Effector CD8-positive, alpha-beta T cell (primary cell): ENCODE measurements around the gene KYNU.

Source experiments
- DNase-seq: peaks from one replicate; lab custom pipeline; 2025; lab: John Stamatoyannopoulos, UW

The KYNU gene

DNA sequence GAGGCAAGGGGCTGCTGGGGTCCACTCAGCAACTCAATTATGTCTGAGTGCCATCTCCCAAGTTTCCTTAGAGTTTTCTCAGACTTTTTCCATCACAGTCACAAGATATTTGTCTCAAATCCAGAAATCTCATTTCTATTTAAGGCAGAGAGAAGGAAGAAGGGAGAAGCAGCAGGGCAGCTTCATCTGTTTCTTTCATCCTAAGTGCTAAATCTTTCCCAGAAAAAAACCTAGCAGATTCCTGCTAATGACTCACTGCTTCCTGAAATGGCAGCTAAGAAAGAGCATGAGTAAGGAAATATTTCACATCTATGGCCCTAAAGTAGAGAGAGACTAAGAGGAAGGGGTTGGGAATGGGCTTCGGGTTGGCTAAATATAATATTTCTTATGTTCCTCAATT, 88.0 kb downstream of the KYNU start:
- DNase-seq = no peak

DNA sequence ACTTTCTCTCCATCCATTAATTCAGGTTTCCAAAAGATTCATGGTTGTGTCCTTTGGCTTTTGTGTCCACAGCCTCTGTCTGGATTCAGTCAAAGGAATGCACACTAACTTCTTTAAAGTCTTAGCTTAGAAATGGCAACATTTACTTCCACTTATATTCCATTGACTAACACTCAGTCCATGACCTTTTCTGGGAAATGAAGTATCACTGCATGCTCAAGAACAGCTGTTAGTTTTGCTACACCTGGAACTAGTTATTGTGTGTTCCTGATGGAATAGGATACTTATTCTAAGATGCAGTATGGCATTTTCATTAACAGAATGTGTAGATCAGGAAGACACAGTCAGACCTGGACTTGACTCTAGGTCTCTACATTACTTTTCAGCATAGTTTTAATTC, 88.8 kb downstream of the KYNU start:
- DNase-seq = no peak

DNA sequence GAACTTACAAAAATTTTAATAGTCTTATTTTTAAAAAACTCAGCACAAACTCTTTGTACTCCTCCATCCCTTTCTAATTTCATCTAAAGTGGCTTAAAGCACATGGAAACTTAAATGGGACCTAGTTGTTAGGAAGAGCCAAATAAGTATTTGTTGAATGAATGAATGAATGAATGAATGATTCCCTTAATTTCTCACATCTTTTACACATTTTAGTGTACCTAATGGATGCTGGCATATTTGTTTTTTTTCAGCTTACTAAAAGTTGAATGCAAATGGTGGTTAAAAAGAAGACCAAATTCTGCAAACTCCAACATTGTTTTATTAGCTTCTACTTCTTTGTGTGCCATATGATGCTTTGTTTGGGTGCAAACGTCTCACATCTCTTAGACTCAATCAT, 89.6 kb downstream of the KYNU start:
- DNase-seq = no peak

DNA sequence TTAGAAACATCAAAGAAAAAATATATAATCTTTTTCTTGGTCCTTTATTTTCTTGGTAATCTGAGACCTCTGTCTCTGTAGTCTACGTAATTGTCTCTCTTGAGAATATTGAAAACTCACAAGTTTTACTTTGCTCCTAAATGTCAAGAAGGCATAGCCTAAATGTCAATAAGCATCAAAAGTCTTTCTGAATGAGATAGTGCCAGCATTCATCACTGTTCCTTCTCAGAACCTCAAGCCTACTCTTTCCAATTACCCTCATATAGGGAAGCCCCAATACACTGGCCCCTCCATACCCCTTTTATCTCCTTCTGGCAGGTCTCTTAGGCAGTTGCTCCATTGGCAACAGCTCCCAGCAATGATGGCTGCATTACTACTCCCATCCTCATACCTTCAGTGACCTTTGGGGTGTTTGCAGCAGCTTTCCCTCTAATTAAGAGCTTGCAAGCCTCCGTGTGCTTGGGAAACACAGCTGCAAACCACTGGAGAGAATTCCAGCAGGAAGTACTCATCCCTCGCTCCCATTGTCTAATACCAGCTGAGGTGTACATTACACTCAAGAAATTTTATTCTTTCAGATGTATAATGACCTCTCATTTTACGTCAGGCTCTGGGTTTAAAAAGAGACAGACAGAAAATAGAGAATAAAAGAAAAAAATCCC, 95.8 kb downstream of the KYNU start:
- DNase-seq = no peak

DNA sequence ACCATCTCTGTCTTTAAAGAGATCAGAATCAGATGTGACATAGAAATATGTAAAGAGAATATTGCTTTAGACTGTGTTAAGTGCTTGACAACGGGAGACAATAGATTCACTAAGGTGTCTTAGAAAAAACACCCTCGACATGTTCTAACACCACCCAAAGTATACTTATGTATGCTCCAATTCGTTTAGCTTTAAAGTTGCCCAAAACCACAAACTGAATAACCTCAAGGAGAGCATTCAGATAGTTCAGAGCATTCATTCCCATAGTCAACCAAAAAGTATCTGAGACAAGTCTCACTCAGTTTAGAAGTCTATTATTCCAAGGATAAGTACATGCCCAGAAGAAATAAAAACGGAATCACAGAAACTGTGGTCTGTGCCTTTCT, 96.4 kb downstream of the KYNU start:
- no peak for DNase-seq

DNA sequence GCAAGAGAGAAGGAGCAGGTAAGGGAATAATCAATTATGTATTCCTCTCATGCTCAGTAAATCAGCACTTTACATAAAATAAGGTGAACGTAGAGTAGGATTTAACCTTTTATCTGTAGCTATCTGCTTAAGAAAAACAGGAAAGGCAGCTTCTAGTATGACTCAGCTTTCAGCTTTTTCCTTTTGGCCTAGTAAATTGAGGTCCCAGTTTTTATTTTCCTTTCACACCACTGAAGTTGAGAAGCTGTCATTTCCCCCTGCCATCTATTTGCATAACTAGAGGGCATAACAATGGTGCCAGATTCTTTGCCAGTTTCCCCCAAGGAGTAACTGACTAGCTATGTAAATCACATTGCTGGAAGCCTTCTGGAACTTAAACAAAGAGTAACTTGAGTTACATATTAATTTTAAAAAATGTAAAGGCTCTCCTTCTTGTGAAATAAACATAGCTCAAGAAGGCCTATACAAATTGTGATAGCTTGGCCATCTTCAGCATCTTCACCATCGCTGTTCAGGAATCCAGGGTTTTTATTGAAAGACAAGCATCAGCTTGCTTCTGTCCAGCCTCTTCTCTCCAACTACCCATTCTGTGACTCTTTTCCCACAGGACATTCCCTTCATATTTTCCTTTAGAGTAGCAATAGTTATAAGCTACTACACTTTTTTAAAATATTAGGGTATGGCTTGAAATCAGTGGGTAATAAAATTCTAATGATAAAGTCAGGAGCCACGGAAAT, 97.0 kb downstream of the KYNU start:
- DNase-seq = no peak

DNA sequence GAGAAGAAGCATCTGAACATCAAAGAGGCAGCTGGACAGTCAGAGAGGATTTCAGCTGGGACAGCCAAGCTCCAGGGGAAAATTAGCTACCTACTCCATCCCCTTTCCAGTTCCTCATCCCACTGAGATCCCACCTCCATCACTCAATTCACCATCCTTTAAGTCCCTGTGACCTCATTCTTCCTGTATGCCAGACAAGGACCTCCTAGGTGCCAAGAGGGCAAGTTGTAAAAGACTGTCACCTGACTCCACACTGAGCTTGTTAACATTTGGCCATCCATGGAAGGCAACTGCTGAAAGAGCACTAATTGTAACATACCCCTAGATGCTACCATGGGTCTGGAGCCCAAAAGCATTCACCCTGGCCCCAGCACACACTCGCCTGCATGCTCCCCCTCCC, 97.8 kb downstream of the KYNU start:
- DNase-seq = no peak

DNA sequence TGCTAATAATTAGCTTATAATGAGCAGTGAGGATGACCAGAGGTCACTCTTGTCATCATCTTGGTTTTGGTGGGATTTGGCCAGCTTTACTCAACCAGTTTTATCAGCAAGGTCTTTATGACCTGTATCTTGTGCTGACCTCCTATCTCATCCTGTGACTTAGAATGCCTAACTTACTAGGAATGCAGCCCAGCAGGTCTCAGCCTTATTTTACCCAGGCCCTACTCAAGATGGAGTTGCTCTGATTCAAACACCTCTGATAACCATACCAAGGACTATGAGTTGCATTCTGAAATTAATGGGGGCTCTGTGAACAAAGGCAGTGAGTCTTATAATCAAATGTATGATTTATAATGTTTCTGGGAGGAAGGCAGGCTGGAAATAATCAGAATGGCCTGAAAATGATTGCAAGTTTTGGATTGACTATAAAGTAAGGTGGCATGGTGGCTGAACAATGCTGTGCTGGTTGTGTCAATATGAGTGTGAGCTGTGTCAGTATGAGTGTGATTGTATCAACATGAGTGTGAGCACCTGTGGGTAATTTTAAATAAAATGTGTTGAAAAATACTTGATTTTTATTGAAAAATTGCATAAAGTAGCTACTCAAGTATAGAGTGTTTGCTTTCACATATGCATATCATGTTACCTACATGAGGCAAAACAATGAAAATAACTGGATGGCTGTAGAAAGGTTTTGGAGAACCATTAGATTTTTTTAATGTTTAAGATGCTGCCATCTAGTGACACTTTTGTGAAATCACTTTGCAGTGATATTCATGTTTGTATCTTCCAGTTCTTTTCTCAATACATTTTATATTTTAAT, 103.0 kb downstream of the KYNU start:
- no peak for DNase-seq

DNA sequence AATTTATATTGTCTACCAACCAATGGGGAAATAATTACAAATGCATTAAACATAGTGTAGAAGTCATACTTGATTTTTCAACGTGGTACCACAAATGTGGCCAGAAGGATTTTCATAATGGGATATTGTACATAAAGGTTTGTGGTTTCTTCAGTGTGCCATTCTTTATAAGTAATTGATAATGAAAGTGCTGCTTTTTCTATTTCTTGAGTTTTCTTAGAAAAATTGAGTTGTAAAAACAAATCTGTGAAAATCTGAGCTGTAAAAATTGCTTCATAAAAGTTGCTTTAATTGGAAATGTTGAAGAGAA, 103.6 kb downstream of the KYNU start:
- DNase-seq = no peak

DNA sequence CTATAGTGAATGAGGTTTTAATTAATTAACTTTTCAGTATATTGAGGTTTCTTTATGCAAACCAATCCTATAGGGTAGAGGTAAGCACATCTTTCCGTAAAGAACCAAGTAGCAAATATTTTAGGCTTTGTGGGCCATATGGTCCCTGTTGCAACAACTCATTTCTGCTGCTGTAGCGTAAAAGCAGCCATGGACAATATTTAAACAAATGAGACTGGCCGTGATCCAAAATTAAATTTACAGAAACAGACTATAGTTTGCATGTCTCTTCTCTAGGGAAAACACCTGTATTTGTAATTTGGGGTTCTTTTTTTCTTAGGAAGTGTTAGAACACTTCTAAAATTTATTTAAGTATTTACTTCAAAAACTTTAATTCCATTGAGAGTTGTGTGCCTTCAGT, 104.3 kb downstream of the KYNU start:
- no peak for DNase-seq

DNA sequence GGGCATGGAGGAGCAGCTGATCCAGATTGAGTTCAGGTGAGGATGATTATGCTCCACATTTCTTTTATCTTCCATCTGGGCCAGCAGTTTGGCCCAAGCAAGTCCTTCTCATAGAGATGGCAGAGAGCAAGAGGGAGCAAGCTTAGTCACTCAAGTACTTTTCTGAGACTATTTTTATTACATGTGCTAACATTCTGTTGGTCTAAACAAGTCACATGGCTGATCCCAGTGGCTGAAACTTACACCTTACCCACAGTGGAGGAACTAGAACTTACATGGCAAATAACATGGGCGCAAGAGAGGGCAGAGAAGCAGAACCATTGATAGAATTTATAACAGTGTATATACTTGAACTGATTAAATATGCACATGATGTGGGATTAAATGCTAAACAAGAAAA, 105.7 kb downstream of the KYNU start:
- DNase-seq = no peak

DNA sequence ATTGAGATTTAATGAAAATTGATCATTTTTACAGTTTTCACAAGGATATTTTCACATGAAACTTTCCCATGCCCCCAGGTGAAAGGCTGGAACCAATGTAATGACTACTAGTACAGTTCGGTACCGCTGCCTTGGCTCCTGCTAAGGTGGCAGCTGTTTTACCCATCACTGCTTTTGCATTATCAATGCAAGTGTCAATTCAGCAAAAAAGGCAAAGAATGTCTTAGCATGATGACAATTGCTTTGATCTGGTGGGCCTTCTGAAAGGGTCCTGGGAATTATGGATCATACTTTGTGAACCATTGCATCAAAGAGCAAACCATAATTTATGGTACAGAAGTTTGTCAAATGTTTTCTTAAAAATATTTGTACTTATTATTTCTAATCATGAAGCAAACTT, 107.2 kb downstream of the KYNU start:
- DNase-seq = no peak

DNA sequence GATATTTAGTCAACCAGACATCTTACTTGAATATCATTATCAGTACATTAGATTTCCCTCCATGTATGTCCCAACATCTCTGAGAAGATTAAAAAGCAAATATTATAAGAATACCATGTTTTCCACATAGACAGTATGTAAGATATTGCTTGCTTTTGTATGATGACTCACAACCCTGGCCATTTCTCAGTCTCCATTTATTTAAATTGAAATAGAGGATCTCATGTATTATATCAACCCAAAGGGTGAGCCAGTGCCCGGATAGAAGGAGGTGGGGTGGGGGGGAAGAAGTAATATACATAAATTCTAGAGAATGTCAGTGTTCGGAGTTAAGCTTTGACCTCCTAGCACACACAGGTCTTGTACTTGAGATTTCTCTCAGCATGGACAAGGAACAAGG, 109.6 kb downstream of the KYNU start:
- no peak for DNase-seq

DNA sequence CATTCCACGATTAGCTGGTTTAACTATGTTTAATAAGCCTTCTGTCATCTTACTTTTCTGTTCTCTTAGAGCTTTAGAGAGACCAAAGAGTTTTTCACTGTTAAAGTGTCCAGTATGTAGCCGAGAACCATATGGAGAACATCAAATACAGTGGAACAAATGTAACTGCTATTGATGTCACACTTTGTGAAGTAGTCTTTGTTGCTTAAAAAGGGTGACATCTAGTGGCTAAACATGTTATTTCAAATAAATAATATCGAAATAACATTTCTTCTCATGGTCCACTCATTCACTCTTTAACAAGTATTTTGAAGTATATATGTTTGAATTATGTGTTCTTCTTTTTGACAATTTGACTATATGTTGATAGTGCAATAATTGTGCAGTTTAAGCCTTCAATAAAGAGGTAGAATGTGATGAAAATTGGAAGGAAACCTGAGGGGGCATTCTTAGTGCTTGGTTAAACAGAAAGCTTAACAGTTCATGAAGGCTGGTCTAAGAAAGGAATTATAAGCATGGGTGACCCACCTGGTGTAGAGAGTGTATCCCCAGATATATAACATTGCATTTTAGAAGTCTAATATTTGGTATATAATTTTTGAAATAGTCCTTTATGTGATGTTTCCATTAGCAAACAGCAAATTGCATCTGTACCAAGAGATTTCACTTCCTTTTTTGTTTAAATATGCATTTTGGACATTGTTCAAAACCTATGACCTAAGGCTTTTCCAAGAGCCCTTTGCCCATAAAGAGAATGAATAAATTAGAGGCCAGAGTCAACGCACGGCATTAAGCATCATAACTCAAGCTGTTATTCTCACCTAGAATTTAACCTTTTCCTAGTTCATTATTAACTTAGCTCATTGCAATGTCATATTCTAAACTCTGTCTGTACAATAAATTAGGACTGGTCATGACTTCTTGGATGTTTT, 112.1 kb downstream of the KYNU start:
- DNase-seq = no peak

DNA sequence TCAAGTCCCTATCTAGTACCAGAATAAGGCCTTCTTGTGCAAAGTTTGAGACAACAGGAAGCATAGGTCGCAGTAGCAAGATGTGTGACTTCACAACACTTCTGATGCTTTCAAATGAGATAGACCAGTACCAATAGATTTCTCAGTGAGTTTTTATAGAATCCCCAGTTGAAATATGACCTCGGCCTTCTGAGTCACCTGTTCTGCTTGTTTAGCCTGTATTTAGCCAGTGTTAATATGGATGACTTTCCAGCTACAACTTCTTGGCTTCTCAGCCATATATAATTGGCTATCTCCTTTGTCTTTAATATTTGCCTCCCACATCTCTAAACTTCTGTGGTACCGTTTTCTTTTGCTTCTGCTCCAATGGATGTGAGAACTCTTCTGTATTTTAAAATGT, 113.8 kb downstream of the KYNU start:
- DNase-seq = no peak

DNA sequence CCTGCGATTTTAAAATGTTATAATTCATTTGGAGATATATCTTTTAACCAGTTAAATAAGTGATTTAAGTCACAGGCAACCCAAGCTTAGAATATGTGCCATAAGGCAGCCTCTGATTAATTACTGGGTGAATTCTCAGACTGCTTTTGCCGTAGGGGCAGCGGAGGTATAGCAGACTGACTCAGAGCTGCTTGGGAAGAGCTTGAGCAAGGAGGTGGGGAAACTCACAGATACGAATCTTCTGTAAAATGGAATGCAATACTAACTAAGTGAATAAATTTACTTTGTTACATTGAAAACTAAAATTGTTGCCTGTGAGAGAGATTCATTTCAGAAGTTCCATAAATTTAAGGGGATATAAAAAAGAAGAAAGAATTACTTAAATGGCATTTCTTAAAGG, 115.4 kb downstream of the KYNU start:
- no peak for DNase-seq

DNA sequence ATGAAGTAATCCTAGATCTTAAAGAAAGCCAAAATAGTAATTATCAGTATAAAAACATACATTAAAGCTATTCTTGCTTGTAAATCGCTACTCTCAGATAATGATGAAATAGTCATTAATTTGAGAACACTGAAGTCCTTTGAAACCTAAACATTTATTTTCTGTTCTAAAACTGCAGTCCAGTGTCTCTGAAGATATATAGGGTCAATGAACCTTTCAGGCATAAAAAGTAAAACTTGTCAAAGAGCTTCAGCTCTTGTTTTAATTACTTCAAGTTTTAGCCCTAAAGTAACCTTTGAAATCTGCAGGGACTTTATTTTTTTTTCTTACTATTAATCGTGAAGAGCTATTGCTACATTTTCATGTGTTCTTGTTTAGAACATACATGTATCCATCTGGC, 116.3 kb downstream of the KYNU start:
- DNase-seq = no peak

DNA sequence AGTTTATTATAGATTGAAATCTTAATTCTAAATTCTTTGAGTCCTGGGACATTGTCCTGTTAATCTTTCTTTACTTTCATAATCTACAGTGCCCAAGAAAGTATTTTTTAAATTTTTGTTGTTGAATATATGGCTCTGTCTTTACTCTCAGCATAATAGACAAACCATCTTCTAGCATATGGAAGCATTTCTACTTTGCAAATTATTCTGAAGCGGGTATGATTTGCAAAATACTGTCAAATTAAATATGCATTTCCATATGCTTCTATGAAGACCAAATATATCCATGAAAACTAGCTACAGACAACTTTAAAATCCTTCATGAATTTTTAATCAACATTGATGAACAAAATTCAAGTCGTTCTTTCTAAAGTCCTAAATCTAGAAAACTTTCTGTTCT, 117.2 kb downstream of the KYNU start:
- no peak for DNase-seq

DNA sequence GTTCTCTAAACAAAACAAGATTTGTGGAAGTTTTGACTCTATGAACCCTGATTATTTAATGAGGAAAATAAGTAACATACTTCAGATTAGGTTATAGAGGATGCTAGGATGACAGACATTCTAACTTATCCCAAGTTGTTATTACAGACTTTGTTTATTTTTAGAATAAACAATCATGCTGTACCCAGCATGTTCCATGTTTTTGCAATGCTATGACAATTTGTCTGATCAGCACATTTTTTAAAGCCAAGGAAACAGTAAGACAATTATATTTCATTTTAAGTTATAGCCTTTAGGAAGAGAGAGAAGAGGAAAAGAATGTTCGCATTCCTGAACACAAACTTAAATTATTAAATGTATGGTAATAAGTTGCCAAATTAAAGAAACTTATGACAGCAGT, 119.8 kb downstream of the KYNU start:
- no peak for DNase-seq

DNA sequence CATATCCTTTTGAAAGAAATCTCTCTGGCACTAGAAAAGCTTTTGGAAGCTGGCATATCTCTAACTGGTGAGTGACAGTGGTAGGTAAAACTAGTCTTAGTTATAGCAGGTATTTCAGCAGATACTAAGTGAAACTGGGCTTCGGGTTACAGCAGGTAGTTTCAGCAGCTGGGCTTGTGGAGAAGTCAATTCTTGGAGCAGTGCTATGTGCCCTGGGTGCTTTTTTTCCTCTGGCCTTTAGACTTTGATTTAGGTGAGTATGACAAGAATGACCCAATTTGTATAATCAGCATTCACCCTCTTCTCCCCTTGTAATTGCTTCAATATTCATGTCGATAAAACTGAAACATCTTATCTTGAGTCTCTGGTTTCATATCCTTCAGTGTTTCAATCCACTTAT, 123.1 kb downstream of the KYNU start:
- DNase-seq = no peak

DNA sequence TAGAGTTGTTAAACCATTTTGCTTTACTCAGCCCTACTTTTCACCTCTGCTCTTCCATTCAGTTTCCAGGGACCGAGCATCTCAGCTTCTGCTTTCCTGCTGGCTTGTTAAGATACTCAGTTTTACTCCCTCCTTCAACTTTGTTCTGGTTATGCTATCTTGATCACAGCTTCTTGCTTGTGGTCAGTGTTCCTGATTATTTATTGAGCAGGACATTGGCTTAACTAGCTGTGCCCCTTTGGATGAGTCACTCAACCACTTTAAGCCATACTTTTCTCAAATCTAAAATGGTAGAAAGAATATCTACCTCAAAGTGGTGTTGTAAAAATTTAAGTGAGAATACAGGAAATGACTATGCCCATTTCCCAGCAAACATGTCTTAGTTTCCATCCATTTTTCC, 124.0 kb downstream of the KYNU start:
- no peak for DNase-seq

DNA sequence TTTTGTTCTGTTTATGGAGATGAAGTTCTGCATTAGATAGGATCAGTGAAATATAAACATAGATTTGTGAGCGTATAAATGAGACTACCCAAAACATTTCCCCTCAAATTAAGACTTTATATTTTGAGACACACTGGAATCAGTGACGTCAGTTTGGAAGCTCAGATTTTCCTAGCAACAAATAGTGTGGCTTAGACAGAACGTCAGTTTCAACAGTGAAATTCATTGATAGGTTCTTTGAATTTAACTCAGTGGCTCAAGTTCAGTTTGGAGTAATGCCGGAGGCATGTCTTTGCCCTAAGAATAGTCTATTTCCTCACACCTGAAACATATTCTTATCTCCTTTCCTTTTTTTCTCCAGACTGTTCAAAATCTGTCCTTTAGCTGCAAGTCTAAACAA, 138.2 kb downstream of the KYNU start:
- DNase-seq = no peak
